ENCODE measurements around the gene TBC1D22B.
A peak's percentile ranks its signal among the peaks of the same experiment; 100 is the strongest.

The TBC1D22B gene, protein sequence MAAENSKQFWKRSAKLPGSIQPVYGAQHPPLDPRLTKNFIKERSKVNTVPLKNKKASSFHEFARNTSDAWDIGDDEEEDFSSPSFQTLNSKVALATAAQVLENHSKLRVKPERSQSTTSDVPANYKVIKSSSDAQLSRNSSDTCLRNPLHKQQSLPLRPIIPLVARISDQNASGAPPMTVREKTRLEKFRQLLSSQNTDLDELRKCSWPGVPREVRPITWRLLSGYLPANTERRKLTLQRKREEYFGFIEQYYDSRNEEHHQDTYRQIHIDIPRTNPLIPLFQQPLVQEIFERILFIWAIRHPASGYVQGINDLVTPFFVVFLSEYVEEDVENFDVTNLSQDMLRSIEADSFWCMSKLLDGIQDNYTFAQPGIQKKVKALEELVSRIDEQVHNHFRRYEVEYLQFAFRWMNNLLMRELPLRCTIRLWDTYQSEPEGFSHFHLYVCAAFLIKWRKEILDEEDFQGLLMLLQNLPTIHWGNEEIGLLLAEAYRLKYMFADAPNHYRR

DNA sequence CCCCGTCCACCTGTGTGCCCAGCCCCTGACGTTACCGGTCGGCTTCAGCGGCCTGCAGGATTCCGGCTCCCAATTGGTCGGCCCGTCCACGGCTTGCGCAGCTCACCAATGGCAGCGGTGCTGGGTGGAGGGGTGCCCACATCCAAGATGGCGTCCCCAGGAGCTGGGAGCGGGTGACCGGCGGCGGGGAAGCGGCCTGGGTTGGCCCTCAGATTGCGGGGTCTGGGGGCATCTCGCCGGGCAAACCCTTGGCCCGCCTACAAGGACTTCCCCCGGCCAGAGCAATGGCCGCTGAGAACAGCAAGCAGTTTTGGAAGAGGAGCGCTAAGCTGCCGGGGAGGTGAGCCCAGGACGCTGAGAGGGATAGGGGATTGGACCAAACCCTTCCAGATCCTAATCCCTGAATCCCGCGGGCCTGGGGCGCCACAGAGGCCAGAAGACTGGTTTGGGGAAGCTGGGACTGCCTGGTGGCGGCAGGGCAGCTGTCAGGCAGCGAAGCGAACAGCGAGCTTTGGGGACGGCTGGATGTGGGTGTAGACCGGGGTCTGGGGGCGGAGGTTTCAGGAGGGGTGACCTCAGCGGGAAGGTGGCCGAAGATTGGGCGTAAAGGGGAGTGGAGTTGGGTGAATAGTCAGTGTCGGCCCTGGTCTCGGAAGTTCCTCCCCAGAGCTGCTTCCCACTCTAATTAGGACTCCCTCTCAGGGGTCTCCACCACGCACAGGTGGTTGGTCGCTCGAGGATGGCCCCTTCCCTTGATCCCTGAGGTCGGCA is at the start of gene TBC1D22B, which contains the start of gene TMEM217:
Gene TBC1D22B (plus strand): TSS at position 139 of the 771 bp plus-strand sequence. CDS start 146 bp downstream, at position 285.
Gene TMEM217 (minus strand): TSS at position 511 of the 771 bp plus-strand sequence. CDS start 39,114 bp downstream, outside the sequence.
- peak; percentile 95 for DNase-seq

DNA sequence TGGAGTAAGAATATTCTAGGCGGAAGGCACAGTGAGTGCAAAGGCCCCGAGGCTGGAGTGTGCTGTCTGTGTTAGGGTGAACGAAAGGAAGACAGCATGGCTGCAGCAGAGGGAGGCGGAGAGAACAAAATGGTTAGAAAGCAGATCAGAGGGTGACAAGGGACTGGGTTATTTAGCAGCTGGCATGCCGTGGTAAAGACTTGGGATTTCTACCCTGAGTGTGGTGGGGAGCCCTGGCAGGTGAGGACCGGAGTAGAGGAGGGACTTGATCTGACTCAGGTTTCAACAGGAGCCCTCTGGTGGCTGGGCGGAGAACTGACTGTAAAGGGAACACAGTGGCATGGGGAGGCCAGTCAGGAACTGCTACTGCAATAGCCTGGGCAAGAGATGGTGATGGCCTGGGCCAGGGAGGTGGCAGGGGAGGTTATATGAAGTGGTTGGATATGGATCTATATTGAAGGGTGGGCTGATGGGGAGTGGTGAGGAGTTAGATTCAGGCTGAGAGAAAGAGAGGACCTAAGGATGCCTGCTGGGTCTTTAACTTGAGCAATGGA is 49.6 kb upstream of the TBC1D22B start:
- peak; percentile 91 for DNase-seq

DNA sequence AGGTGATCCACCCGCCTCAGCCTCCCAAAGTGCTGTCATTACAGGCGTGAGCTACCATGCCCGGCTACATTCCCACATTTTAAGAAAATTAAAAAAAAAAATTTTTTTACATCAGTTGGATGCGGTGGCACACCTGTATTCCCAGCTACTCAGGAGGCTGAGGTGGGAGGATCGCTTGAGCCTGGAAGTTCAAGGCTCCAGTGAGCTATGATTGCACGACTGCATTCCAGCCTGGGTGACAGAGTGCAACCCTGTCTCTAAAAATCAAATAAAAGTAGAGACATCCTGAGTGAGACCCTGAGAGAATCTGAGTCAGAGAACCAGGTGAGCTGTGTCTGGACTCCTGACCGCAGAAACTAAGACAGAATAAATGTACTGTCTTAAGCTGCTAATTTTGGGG is 48.8 kb upstream of the TBC1D22B start:
- no peak for DNase-seq

DNA sequence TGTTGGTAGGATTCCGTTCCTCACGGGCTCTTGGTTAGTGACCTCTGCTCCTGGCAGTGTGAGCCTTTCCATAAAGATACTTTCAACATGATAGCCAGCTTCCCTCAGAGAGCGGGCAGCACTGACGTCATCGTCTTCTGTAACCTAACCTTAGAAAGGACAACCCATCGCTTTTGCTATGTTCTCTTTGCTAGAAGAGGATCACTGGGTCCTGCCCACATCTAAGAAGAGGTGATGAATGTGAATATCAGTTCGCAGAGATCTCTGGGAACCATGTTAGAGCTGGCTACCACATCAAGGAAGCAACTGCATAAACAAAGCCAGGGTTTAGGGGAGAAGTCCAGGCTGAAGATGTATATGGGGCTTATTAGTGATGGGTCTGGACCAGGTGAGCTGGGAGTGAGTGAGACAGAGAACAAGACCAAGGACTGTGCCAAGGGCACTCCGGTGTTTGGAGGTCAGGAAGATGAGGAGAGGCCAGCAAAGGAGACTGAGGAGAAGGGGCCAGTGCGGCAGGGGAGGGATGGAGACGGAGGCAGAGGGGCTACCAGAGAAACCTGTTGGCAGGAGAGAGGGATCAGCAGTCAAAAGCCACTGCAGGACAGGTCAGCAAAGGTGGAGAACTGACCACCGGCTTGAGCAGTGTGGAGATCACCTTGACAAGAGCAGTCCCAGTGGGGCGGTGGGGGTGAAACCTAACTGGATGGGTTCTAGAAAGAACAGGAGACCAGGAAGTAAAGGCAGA is 47.9 kb upstream of the TBC1D22B start:
- peak; percentile 55 for DNase-seq

DNA sequence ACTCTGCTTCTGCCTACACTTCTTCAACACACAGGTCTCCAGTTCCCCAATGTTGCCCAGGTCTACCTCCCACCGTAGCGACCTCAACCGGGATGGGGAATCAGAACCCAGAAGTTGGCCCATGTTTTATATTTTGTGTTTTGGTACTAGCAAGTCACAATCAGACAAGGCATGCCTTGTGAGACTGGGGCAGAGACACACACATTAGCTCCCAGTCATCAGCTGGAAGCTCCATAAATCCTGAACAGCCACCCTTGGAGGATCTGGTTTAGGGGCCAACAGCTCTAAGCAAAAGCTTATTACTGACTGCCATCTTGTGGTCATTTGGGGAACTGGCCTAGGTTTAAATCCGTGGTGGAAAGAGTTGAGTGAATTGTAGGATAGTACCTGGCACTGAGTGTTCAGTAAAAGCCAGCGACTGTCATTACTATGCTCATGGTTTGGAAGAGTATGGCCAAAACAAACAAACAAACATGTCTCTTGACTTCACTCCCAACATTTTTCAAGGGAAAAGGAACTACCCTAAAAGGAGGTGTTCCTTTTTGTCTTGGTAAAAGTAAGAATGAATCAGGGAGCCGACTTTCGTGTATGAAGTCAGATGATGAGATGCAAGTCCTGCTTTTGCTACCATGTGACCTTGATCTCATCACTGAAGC is 47.1 kb upstream of the TBC1D22B start:
- DNase-seq = peak; percentile 79

DNA sequence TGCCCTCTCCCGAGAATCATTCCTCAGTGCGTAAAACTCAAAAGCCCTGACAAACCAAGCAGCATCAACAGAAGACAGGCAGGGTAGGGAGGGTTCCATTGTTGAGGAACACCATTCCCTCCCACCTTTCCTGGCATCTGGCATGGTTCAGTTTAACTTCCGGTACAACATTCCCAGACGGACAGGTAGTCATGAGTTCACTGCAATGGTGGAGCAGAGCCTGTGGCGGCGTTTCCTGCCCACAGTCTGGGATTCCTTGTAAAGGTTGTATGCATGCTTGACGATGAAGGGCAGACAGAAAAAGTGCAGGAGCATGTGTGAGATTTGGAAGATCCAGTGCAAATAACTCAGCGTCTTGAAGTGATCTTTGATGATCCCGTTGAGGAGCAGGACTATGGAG is 45.3 kb upstream of the TBC1D22B start:
- DNase-seq = no peak

DNA sequence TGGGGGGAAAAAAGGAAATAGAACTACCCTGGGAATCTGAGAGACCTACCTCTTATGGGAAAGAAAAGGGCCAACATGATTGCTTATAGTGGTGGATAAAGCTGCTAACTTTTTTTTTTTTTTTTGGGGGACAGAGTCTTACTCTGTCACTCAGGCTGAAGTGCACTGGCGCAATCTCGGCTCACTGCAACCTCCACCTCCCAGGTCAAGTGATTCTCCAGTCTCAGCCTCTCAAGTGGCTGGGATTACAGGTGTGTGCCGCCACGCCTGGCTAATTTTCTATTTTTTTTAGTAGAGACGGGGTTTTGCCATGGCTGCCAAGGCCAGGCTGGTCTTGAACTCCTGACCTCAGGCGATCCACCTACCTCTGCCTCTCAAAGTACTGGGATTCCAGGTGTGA is 39.5 kb upstream of the TBC1D22B start:
- DNase-seq = no peak

DNA sequence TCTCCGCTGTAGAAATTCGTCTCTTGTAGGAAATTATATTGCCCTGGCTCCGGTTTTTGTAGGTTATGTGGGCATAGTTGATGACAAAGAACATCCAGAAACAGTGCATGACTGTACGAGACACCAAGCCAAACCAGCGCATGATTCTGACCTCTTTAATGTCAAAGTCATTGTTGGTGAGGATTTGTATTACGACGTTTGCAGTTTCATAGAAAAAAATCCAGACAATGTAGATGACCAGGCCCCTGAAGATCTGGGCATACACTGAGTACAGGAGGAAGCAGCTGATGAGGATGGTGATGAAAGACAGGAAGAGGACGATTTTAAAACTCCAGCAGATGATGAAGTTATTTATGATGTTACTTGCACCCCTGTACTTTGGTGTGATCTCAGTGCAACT is 39.1 kb upstream of the TBC1D22B start:
- DNase-seq = no peak

DNA sequence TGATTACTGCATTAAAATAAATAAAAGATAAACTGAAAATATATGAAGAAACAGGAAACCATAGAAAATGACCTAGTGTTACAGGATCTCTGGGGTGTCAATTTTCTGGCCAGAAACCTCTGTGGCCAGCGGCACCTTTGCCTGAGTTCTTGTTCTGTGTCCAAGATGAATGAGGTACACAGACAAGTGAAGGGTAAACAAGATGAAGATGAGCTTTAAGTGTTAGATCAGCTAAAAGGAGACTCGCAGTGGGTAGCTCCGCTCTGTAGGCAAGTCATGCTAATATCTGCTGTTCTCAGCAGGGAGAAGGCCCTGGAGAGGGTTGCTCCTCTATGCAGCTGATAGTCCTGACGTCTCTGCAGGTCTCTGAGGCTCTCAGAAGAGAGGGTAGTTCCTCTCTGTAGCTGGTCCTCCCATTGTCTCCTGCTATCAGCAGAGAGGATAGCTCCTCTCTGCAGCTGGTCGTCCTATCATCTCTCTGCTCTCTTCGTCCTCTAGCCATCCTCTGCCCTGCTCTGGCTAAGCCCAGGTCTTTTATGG is 35.9 kb upstream of the TBC1D22B start:
- DNase-seq = no peak

DNA sequence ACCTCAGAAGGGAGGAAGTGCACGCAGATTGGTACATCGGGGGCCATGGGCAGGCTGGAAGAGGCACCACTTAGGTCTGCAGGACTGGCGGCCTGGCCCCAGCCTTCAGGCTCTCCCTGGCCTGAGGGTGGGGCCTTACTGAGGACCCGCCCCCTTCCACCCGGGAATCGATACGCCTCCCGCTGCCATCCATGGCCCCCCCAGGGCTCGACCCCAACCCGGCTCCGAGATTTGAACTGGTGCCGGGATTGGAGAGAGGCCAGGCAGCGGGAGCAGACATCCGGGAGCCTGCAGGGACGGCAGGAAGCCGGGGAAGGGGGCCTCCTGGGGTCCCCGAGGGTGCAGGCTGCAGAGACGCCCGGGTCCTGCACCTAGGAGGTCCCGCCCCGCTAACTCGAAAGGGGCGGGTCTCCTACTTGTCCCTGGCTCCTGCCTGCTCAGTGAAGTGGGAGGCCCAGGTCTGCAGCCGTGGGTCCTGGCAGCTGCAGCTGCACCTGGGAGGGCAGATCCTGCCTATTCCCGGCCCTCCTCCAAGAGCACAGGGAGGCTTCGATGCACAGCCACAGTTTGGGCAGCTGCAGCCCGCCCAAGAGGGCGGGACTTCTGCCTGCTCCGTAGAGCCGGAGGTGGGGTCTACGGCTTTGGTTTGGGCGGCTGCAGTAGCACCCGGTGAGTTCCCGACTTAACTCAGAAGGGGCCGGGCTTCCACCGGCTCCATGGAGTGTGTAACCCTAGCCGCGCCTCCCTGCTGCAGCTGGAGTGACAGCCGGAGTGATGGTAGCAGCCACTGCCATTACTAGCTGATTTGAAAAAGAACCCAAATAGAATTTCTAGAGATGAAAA is 35.2 kb upstream of the TBC1D22B start:
- peak; percentile 63 for DNase-seq

DNA sequence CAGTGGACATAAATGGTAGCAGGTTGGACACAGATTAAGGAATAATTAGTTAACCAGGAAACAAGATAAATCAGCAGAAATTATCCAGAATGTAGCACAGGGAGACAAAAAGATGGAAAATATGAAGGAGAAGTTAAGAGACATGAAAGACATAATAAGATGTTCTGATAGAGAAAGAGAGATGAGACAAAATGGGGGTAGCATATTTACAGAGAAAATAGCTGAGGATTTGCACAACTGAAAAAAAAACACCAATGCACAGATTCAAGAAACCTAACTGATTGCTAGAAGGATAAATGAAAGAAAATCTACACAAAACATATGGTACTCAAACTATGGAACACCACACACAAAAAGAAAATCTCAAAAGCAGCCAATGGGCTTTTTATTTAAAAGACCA is 34.6 kb upstream of the TBC1D22B start:
- no peak for DNase-seq

DNA sequence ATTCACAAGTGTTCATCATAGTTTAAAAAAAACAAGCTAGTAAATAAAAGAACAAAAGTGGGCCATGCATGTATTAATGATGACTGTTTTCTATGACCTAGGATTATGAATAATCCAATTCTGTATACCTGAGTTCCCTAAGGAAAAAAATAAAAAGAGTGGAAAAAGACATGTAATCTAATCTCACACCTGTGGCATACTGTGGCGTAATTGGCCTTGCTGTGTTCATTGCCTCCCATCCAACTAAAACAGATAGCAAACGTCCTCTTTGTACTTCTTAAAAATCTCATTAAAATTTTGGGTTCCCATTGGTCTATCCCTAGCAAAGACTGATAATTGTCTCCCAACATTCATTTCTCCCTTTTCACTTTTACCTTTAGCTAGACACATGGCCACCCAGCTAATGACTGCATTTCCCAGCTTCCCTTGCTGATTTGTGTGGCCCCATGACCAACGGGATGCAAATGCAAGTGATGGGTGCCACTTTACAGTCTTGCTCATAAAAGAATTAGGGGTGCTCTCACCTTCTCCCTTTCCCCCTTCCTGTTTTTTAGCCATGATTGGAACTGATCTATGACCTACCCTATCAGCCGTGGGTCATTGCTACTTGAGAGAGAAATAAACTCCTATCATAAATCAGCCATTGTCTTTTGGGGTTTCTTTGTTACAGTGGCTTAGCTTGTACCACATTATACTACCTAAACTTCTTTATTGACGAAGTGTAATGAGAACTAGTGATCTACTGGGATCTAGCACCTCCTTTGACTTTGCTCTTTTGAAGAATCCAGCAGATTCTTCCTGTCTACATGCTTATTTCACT is 32.0 kb upstream of the TBC1D22B start:
- no peak for DNase-seq

DNA sequence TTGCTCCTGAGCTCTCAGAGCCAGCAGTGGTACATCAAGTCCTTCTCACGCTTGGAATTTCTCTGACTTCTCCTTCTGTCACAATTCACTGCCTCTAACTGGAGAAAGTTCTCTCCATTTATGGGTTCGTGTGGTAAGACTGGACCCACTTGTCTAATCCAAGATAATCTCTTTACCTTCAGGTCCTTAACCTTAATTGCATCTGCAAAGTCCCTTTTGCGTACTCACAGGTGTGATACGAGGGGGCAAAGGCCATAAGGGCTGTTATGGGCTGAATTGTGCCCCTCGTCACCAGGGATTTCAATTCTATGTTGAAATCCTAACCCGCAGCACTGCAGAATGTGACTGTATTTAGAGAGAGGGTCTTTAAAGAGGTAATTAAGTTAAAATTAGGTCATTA is 27.5 kb upstream of the TBC1D22B start:
- DNase-seq = no peak

DNA sequence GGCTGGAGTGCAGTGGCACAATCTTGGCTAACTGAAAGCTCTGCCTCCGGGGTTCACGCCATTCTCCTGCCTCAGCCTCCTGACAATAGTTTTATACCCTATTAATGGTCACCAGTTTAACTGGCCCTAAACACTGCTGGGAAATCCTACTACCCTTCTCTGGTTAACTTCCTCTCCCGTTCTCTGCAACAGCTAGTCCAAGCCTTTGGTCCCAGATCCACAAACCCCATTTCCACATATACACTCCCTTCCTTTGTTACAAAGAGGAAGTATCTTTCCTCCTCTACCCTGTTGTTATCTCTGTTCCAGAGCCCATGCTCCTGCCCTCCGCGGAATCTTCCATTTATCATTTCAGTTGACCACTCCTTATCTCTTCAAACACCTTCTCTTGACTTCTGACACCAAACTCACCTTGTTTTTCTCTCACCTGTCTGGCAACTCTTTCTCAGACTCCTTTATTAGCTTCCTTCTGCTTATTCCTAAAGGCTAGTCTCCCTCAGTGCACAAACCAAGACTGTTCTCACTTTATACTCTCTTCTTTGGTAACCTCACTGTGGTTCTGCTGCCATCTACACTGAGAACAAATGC is 25.0 kb upstream of the TBC1D22B start:
- no peak for DNase-seq

DNA sequence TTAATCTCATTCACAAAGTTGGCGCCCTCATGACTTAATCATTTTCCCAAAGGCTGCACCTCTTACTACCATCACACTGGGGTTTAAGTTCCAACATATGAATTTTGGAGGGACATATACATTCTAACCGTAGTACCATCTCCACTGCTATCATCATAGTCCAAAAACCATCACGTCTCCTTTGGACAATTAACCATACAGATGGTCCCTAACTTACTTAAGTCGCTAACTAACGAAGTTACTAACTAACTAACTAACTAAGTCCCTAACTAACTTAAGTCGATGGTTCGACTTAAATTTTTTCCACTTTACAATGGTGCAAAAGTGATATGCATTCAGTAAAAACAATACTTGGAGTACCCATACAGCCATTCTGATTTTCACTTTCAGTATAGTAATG is 24.0 kb upstream of the TBC1D22B start:
- DNase-seq = no peak

DNA sequence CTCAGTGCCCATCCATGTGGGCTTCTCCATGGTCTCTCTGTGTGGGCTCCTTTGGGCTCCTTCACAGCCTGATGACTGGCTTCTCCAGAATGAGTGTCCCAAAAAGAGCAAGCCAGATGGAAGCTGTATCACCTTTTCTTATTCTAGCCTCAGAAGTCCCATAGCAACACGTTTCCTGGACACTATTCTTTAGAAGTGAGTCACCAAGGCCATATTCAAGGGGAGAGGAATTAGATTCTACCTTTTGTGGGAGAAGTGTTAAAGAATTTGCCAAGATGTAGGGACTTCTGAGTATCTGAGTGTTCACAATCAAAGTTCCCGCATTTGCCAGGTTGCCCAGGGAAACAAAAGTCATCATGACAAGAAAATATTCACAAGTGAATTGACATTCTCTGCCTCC is 20.7 kb upstream of the TBC1D22B start:
- DNase-seq = no peak

DNA sequence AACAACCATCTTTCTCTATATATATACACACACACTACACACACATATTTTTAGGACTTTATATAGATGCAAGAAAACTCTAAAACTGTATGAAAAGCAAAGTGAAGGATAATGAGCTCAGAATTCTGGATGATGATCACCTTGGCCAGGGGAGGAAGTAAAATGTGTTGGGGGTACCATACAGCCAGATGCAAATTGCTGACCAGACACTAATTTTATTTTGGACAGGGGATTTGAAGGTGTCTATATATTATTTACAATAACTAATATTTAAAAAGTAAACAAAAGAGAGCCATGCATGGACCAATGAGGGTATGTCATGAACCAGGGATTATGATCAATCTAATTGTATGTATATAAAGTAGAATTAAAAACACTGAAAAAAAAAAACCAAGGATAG is 19.8 kb upstream of the TBC1D22B start:
- no peak for DNase-seq

DNA sequence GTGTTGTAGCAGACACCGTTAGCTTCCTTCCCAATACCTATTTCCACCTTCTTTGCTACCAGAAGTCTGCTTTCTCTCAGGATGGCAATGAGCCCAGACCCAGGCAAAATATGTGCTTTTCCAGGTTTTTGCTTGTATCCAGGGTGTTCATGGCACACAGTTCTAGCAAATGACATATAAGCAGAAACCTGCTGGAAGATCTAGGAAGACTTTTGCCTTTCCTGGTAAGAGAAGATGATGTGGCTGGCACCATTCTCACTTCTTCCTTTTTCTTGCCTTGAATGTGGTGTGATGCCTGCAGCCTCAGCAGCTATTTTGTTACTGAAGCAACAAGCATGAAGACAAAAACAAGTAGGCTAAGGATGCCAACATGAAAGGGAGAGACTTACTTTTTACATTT is 19.2 kb upstream of the TBC1D22B start:
- no peak for DNase-seq

DNA sequence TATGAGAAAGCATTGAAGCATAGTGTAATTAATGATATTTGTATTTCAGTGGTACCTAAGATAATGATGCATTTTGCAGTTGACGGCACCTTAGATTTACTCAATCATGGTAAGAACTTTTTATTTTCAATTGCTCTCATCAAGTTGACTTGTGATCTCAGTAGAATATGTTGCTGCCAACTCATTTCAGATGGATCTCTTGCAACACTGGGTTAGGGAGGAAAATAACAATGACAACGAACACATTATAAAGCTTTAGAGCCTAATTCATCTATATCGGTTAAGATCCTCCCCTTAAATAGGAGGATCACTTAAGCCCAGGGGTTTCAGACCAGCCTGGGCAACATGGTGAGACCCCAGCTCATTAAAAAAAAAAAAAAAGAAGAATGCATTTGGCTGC is 18.0 kb upstream of the TBC1D22B start:
- DNase-seq = no peak
